ENCODE data around the gene SIRT3. TPM values are rescaled to one million over a fixed set of nuclear protein-coding genes. Genes with fewer than 3 reads are reported as not detected.
A peak's percentile ranks its signal among the peaks of the same experiment; 100 is the strongest.

SIRT3 gene
- total RNA-seq, 2 experiments from 2014 or later = 18.6 to 20.5 TPM

DNA sequence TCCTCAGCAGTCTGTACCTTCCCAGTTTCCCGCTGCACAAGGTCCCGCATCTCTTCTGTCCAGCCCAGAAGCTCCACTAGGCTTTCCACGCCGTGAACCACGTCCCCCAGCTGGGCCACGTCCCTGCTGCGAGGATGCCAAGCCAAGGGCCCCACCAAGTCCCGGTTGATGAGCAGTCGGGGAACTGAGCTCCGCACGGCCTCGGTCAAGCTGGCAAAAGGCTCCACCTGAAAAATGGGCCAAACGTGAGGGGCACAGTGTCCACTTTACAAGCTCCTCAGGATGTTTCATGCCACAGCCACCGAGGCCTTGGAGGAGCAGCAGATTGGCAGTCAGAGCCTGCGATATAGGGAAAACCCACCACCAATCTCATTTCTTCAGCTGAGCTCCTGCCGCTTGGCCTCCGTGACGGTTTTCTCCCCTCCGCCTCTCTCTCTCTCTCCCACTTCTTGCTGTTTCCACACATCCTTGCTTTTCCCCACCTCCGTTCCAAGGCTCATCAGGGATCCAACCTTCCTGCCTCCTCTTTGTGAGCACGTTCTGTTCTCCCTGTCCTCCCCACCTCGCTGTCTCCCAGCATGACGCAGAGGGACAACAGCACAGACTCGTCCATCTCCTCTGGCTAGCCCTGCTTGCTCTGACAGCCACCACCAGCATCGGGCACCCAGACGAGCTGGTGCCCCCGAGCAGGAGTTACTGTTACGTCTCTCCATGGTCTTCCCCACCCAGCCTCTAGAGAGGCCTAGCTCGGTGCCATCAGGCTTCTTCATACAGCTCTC is 17.1 kb downstream of the SIRT3 start:
- no peaks in the 10 kb centered on the region for H3K27me3 Mint-ChIP-seq
- no peak for DNase-seq
- no peak overlapping the region for H3K27ac Mint-ChIP-seq
- H3K4me1 Mint-ChIP-seq = peaks cover 5% of the 10 kb centered on the region
- peaks cover 8% of the 10 kb centered on the region for H3K36me3 Mint-ChIP-seq
- no peak overlapping the region for H3K4me3 Mint-ChIP-seq
- H3K9me3 Mint-ChIP-seq = no peaks in the 10 kb centered on the region

DNA sequence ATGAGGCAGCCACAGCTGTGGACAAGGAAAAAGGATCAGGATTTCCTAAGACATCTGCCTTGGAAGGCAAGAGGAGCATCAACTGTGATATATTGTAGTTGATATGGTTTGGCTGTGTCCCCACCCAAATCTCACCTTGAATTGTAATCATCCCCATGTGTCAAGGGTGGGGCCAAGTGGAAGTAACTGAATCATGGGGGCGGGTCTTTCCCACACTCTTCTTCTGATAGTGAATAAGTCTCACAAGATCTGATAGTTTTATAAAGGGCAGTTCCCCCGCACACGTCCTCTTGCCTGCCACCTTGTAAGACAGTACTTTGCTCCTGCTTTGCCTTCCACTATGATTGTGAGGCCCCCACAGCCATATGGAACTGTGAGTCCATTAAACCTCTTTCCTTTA is 18.4 kb downstream of the SIRT3 start:
- Mint-ChIP-seq H3K27me3 (no peaks in the 10 kb centered on the region), H3K9me3 (no peaks in the 10 kb centered on the region), H3K36me3 (peaks cover 13% of the 10 kb centered on the region), H3K4me1 (peaks cover 5% of the 10 kb centered on the region), H3K4me3 (no peak overlapping the region), H3K27ac (no peak overlapping the region)
- DNase-seq = no peak

DNA sequence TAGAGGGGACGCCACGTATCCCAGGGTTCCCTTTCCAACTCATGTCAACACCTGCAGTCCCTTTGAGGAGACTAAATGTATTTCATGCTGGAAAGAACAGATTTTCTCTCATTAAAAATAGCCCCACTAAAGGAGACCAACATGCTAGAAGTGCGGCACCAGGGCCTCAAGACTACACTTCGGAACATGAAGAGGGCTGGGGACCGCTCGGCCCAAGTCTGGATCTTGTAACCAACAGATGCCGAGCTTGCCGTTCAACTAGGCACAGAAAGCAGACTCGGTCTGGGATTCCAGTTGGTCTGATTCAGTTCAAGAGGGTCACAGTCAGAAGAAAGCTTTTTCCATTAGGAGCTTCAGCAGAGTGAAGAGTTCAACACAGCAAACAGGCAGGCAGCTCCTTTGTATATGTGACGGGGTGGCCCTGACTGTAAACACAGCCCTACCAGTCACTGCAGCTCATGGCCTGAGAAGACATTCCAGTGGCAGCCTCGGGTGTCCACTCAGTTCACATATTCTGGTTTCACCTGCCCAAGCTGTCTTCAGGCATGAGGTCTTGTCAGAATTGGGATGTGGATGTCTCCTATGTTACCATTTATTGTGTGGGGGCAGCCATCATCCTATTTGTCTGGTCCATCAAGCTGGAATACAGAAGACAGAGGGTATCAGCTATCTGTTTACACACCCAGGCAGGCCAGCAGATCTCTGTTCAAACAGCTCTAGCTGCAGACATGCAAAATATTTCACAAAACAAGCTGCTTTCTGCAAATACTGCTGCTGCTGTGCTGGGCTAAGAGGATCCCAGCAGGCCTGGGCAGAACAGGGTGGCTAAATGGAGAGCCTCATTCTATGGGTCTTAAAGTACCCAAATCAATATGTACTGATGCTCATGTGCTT is 19.8 kb downstream of the SIRT3 start:
- H3K9me3 Mint-ChIP-seq = no peaks in the 10 kb centered on the region
- peak overlapping the region; percentile 53 for H3K27ac Mint-ChIP-seq
- H3K27me3 Mint-ChIP-seq = no peaks in the 10 kb centered on the region
- H3K4me1 Mint-ChIP-seq = peaks cover 8% of the 10 kb centered on the region
- H3K4me3 Mint-ChIP-seq = no peak overlapping the region
- H3K36me3 Mint-ChIP-seq = peaks cover 16% of the 10 kb centered on the region
- DNase-seq = no peak

DNA sequence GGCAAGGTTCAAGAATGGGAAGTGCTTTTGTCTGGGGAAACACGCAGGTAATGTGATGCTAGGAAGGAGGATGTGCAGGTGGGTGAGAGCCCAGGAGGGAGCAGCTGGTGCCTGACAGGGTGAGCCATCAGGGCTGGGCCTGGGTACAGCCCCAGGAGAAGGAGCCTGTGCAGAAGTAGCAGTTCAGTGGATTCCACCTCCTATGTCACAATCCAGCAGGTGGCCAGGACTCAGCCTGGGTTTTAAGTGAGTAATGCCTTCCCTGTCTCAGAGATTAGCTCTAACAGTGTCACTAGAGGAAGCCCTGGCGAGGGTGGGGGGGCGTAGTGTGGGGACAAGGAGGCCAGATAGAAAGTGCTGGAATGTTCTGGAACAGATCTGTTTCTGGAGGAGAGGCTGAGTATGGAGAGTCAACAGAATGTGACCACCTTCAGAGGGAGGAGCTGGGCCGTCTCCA is 20.5 kb downstream of the SIRT3 start:
- Mint-ChIP-seq H3K36me3 (peaks cover 19% of the 10 kb centered on the region), H3K27ac (peak overlapping the region; percentile 9), H3K9me3 (no peaks in the 10 kb centered on the region), H3K4me3 (no peak overlapping the region), H3K27me3 (no peaks in the 10 kb centered on the region), H3K4me1 (peaks cover 8% of the 10 kb centered on the region)
- no peak for DNase-seq

DNA sequence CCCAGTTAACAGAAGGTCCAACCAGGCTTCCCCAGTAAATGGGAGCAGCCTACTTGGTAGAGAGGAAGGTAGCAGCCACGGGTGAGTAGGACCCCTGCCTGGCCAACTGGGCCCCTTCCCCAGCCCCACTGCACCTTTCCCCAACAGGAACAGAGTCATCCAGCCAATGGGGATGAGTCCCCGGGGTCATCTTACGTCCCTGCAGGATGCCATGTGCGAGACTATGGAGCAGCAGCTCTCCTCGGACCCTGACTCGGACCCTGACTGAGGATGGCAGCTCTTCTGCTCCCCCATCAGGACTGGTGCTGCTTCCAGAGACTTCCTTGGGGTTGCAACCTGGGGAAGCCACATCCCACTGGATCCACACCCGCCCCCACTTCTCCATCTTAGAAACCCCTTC is 22.1 kb downstream of the SIRT3 start:
- peaks cover 28% of the 10 kb centered on the region for H3K36me3 Mint-ChIP-seq
- H3K9me3 Mint-ChIP-seq = no peaks in the 10 kb centered on the region
- DNase-seq = no peak
- peaks cover 20% of the 10 kb centered on the region for H3K4me1 Mint-ChIP-seq
- H3K4me3 Mint-ChIP-seq = no peak overlapping the region
- H3K27me3 Mint-ChIP-seq = no peaks in the 10 kb centered on the region
- peak overlapping the region; percentile 71 for H3K27ac Mint-ChIP-seq

DNA sequence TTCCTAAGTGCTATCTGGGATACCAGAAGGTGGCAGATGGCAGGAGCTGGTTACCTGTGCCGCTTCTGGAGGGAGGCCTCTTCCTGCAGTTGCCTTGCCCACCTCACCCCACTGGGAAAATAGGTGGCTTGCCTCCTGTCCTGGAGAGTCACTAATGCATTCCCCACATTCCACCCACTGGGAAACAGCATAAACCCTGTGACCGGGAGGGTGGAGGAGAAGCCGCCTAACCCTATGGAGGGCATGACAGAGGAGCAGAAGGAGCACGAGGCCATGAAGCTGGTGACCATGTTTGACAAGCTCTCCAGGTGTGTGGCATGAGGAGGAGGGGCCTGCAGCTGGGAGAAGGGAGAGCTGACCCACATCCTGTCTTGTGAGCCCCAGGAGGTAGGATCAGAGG is 23.0 kb downstream of the SIRT3 start:
- peaks cover 31% of the 10 kb centered on the region for H3K36me3 Mint-ChIP-seq
- H3K4me1 Mint-ChIP-seq = peaks cover 20% of the 10 kb centered on the region
- H3K4me3 Mint-ChIP-seq = no peak overlapping the region
- no peak for DNase-seq
- no peaks in the 10 kb centered on the region for H3K9me3 Mint-ChIP-seq
- no peak overlapping the region for H3K27ac Mint-ChIP-seq
- H3K27me3 Mint-ChIP-seq = no peaks in the 10 kb centered on the region

DNA sequence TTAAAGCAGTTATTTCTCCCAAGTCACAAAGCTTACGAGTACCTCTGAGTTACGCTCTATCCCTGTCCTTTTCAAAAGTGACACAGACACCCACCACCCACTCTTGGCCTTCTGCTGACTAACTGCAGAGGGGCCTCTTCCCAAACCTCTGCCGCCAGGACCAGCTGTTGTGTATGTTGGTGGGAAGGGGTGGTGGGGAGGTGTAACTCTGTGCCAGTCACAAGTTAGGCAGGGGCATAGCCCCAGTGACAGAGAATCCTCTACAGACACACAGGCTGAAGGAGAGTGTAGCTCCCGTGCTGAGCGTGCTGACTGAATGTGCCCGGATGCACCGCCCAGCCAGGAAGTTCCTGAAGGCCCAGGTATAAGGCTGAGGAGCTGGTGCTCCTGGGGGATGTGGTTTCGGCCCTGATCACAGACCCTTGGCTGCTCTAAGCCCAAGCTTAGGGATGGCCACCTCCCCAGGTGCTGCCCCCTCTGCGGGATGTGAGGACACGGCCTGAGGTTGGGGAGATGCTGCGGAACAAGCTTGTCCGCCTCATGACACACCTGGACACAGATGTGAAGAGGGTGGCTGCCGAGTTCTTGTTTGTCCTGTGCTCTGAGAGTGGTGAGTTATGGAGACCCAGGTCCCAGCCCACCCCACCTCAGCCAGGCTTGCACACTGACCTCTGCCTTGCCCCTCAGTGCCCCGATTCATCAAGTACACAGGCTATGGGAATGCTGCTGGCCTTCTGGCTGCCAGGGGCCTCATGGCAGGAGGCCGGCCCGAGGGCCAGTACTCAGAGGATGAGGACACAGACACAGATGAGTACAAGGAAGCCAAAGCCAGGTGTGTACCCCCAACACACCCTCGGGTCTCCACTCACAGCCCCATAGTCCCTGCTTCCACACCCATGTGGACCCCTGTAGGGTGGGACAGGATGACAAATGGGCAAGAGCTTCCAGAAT is 23.7 kb downstream of the SIRT3 start:
- no peak for DNase-seq
- Mint-ChIP-seq H3K27me3 (no peaks in the 10 kb centered on the region), H3K4me3 (no peak overlapping the region), H3K9me3 (no peaks in the 10 kb centered on the region), H3K4me1 (peaks cover 15% of the 10 kb centered on the region), H3K36me3 (peaks cover 31% of the 10 kb centered on the region), H3K27ac (no peak overlapping the region)

GRCh38 chr11:211741-212140 is 24.4 kb downstream of the SIRT3 start:
- Mint-ChIP-seq H3K27ac (no peak overlapping the region), H3K4me1 (peaks cover 15% of the 10 kb centered on the region), H3K9me3 (no peaks in the 10 kb centered on the region), H3K36me3 (peaks cover 33% of the 10 kb centered on the region), H3K27me3 (no peaks in the 10 kb centered on the region), H3K4me3 (no peak overlapping the region)
- no peak for DNase-seq

DNA sequence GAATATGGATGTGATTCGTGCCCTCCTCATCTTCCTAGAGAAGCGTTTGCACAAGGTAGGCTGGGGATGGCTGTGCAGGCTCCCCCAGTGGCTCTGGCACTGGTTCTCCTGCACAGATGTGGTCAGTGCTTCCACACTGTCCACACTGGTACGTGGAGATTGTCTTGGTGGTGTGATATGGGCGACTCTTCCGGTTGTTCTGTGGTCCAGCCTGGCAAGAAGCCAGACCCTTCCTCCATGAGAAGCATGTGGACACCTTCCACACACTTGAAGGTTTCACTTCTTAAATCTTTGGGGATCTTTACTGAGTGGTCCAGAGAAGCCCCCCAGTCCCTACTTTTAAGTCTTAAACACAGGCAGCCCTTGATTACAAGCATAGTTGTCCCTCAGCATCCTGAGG is 24.8 kb downstream of the SIRT3 start:
- H3K4me3 Mint-ChIP-seq = no peak overlapping the region
- H3K27me3 Mint-ChIP-seq = no peaks in the 10 kb centered on the region
- peaks cover 15% of the 10 kb centered on the region for H3K4me1 Mint-ChIP-seq
- H3K9me3 Mint-ChIP-seq = no peaks in the 10 kb centered on the region
- DNase-seq = no peak
- peaks cover 36% of the 10 kb centered on the region for H3K36me3 Mint-ChIP-seq
- peak overlapping the region; percentile 58 for H3K27ac Mint-ChIP-seq

DNA sequence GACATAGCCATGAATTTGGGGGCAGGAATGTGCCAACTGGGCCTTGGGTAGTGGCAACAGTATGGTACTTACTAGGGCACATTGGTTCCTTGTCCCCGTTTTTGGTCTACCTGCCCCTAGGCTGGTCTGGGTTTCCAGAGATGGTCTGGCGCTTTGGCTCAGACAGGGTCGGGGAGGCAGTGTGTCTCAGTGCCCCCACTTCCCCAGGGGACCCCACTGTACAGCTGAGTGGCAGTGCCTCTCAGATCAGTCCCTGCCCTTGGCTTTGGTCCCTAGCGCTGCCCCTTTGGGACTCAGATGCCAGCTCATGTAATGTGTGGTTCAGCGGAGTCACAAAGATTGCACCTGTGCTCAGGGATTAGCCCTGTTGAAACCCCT is 25.4 kb downstream of the SIRT3 start:
- Mint-ChIP-seq H3K4me3 (no peak overlapping the region), H3K27ac (peak overlapping the region; percentile 58)

DNA sequence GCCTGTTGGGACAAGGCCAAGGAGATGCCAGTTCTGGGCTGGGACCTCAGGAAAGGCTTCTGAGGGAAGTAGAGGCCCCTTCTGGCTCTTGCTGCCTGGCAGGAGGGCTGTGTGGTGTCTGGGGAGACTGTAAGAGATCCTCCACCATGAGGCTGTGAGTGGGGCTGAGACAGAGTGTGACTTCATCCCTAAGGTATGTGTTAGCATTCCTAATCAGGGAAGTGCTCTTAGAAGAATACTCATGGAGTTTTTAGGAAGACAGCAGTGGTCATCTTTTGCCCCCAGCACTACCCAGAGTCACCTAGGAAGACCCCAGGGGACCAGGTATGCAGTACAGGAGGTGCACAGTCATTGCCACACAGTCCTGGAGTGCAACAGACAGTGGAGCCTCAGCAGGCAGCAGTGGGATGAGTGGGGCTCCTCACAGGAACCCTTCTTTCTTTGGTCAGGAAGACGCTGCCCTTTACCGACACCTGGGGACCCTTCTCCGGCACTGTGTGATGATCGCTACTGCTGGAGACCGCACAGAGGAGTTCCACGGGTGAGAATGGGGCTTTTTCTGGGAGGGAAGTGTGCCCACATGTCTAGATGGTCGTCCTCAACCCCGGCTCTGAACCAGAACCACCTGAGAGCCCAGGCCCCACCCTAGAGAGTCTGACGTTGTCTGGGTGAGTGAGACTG is 25.9 kb downstream of the SIRT3 start:
- DNase-seq = no peak
- Mint-ChIP-seq H3K4me3 (peak overlapping the region; percentile 99), H3K27me3 (no peaks in the 10 kb centered on the region), H3K4me1 (peaks cover 23% of the 10 kb centered on the region), H3K36me3 (peaks cover 44% of the 10 kb centered on the region), H3K9me3 (no peaks in the 10 kb centered on the region), H3K27ac (peak overlapping the region; percentile 72)

More for the DNA sequence above, 25.4 kb downstream of the SIRT3 start:
- DNase-seq = no peak
- Mint-ChIP-seq H3K36me3 (peaks cover 41% of the 10 kb centered on the region), H3K4me1 (peaks cover 20% of the 10 kb centered on the region), H3K27me3 (no peaks in the 10 kb centered on the region), H3K9me3 (no peaks in the 10 kb centered on the region)

DNA sequence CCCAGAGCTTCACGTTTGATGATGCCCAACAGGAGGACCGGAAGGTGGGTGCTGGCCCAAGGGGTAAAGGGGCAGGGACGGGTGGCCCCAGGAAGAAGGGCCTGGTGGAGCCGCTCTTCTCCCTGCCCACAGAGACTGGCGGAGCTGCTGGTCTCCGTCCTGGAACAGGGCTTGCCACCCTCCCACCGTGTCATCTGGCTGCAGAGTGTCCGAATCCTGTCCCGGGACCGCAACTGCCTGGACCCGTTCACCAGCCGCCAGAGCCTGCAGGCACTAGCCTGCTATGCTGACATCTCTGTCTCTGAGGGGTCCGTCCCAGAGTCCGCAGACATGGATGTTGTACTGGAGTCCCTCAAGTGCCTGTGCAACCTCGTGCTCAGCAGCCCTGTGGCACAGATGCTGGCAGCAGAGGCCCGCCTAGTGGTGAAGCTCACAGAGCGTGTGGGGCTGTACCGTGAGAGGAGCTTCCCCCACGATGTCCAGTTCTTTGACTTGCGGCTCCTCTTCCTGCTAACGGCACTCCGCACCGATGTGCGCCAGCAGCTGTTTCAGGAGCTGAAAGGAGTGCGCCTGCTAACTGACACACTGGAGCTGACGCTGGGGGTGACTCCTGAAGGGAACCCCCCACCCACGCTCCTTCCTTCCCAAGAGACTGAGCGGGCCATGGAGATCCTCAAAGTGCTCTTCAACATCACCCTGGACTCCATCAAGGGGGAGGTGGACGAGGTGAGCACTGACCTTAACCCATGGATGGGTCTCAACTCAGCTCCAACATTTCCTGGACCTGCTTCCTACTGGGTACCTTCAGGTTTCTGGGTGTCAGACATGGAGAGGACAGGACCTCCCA is 26.6 kb downstream of the SIRT3 start:
- Mint-ChIP-seq H3K36me3 (peaks cover 39% of the 10 kb centered on the region), H3K27me3 (no peaks in the 10 kb centered on the region), H3K27ac (peak overlapping the region; percentile 100), H3K9me3 (no peaks in the 10 kb centered on the region), H3K4me1 (peaks cover 28% of the 10 kb centered on the region), H3K4me3 (peak overlapping the region; percentile 99)
- DNase-seq = no peak

- H3K4me1 Mint-ChIP-seq = peaks cover 31% of the 10 kb centered on the region
- no peaks in the 10 kb centered on the region for H3K9me3 Mint-ChIP-seq
- no peaks in the 10 kb centered on the region for H3K27me3 Mint-ChIP-seq
- peak overlapping the region; percentile 99 for H3K4me3 Mint-ChIP-seq
- DNase-seq = no peak
- H3K36me3 Mint-ChIP-seq = peaks cover 40% of the 10 kb centered on the region
- H3K27ac Mint-ChIP-seq = peak overlapping the region; percentile 100
These were observed 27.3 kb downstream of the SIRT3 start for GRCh38 chr11:208917-209260.

All from activated naive CD8-positive, alpha-beta T cell treated with anti-CD3 and anti-CD28 coated beads for 36 hours (primary cell).